SK-N-SH (cell line): ENCODE measurements around the gene ID2.

ENCODE experiments used
- EZH2phosphoT487 ChIP-seq: fragments of 200-600 bp; sonication (generic); IDR thresholded peaks from 2 replicates; pipeline ENCODE4 v1.6.1; 2017; ENCODE audit warnings: low read depth, mixed run types, mild to moderate bottlenecking, antibody characterized with exemption, moderate library complexity, borderline replicate concordance
- FOXJ3 ChIP-seq: sonication (generic); formaldehyde crosslinking; IDR thresholded peaks from 2 replicates; pipeline ENCODE4 v1.5.1; 2020; ENCODE audit warnings: mild to moderate bottlenecking, missing genetic modification reagents
- FOXM1 ChIP-seq: IDR thresholded peaks from 2 replicates; pipeline ENCODE4 v1.4.0; 2012; ENCODE audit warnings: low read depth, mild to moderate bottlenecking
- MXI1 ChIP-seq: IDR thresholded peaks from 2 replicates; pipeline ENCODE4 v1.6.1; 2012; ENCODE audit warnings: mild to moderate bottlenecking, low read depth, low read length, improper control_type of control experiment
- RAD21 ChIP-seq: IDR thresholded peaks from 2 replicates; pipeline ENCODE4 v1.6.1; 2012; ENCODE audit warnings: mild to moderate bottlenecking, low read length
- REST ChIP-seq: IDR thresholded peaks from 2 replicates; pipeline ENCODE4 v1.6.1; 2012; ENCODE audit warnings: mild to moderate bottlenecking, low read depth, low read length, moderate library complexity
- RFX5 ChIP-seq: IDR thresholded peaks from 2 replicates; pipeline ENCODE4 v1.6.1; 2012; ENCODE audit warnings: mild to moderate bottlenecking, improper control_type of control experiment, low read length
- SMC3 ChIP-seq: IDR thresholded peaks from 2 replicates; pipeline ENCODE4 v1.6.1; 2012; ENCODE audit warnings: low read depth, low read length, improper control_type of control experiment
- TAF1 ChIP-seq: IDR thresholded peaks from 2 replicates; pipeline ENCODE4 v1.6.1; 2012; ENCODE audit warnings: low read depth, mild to moderate bottlenecking, low read length, moderate library complexity, borderline replicate concordance
- TF ChIP-seq, protein P1 (sequence below): fragments of 200-600 bp; sonication (generic); IDR thresholded peaks from 2 replicates; pipeline ENCODE4 v1.6.1; 2017; ENCODE audit warnings: antibody characterized with exemption, mild to moderate bottlenecking, moderate library complexity
- TF ChIP-seq, protein P2 (sequence below): IDR thresholded peaks from 2 replicates; pipeline ENCODE4 v1.4.0; 2012; ENCODE audit warnings: low read depth, borderline replicate concordance
- TF ChIP-seq, protein P3 (sequence below): fragments of 150-350 bp; IDR thresholded peaks from 2 replicates; pipeline ENCODE4 v1.6.1; 2016; ENCODE audit warnings: mild to moderate bottlenecking, low read depth, low read length
- TF ChIP-seq, protein P4 (sequence below): IDR thresholded peaks from 2 replicates; pipeline ENCODE4 v1.4.0; 2012; ENCODE audit warnings: low read depth

GRCh38 chr2:8661235-8661634, 20.6 kb upstream of the ID2 start:
- TF ChIP-seq SMC3 (no peak), MXI1 (no peak), EZH2phosphoT487 (no peak), FOXM1 (no peak), REST (no peak), TAF1 (no peak), RFX5 (no peak), FOXJ3 (CRISPR knock-in tag) (no peak), RAD21 (no peak)
- TF ChIP-seq, protein P1, sequence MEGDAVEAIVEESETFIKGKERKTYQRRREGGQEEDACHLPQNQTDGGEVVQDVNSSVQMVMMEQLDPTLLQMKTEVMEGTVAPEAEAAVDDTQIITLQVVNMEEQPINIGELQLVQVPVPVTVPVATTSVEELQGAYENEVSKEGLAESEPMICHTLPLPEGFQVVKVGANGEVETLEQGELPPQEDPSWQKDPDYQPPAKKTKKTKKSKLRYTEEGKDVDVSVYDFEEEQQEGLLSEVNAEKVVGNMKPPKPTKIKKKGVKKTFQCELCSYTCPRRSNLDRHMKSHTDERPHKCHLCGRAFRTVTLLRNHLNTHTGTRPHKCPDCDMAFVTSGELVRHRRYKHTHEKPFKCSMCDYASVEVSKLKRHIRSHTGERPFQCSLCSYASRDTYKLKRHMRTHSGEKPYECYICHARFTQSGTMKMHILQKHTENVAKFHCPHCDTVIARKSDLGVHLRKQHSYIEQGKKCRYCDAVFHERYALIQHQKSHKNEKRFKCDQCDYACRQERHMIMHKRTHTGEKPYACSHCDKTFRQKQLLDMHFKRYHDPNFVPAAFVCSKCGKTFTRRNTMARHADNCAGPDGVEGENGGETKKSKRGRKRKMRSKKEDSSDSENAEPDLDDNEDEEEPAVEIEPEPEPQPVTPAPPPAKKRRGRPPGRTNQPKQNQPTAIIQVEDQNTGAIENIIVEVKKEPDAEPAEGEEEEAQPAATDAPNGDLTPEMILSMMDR: no peak
- TF ChIP-seq, protein P2, sequence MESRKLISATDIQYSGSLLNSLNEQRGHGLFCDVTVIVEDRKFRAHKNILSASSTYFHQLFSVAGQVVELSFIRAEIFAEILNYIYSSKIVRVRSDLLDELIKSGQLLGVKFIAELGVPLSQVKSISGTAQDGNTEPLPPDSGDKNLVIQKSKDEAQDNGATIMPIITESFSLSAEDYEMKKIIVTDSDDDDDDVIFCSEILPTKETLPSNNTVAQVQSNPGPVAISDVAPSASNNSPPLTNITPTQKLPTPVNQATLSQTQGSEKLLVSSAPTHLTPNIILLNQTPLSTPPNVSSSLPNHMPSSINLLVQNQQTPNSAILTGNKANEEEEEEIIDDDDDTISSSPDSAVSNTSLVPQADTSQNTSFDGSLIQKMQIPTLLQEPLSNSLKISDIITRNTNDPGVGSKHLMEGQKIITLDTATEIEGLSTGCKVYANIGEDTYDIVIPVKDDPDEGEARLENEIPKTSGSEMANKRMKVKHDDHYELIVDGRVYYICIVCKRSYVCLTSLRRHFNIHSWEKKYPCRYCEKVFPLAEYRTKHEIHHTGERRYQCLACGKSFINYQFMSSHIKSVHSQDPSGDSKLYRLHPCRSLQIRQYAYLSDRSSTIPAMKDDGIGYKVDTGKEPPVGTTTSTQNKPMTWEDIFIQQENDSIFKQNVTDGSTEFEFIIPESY: no peak
- TF ChIP-seq, protein P3, sequence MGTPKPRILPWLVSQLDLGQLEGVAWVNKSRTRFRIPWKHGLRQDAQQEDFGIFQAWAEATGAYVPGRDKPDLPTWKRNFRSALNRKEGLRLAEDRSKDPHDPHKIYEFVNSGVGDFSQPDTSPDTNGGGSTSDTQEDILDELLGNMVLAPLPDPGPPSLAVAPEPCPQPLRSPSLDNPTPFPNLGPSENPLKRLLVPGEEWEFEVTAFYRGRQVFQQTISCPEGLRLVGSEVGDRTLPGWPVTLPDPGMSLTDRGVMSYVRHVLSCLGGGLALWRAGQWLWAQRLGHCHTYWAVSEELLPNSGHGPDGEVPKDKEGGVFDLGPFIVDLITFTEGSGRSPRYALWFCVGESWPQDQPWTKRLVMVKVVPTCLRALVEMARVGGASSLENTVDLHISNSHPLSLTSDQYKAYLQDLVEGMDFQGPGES: no peak
- TF ChIP-seq, protein P4, sequence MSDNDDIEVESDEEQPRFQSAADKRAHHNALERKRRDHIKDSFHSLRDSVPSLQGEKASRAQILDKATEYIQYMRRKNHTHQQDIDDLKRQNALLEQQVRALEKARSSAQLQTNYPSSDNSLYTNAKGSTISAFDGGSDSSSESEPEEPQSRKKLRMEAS: no peak
